ENCODE data around the gene ZNF22.

GRCh38 chr10:44992732-44993225 lies 7.9 kb upstream of the ZNF22 start:
- TF ChIP-seq TAF1 (IDR thresholded peaks at IDR 0.05; ENCODE audit: borderline replicate concordance, low read depth, low read length) (no peak), POLR2A (IDR thresholded peaks at IDR 0.05; ENCODE audit: low read depth, low read length) (no peak)

Measured in GM12892 (cell line).